Neural cell (in vitro differentiated cells): Measurements from ENCODE around the gene GPX3.

Source experiments
- EP300 ChIP-seq: fragments of 450-650 bp; conservative IDR thresholded peaks from 2 replicates; pipeline ENCODE4 v1.6.1; 2014; ENCODE audit warnings: antibody characterized with exemption, mild to moderate bottlenecking, moderate library complexity; ENCODE audit not compliant: poor library complexity, severe bottlenecking
- POLR2AphosphoS5 ChIP-seq: IDR thresholded peaks from 2 replicates; pipeline ENCODE4 v1.6.1; 2012
- TF ChIP-seq, protein P1 (sequence below): fragments of 450-650 bp; IDR thresholded peaks from 2 replicates; pipeline ENCODE4 v1.5.1; 2014; ENCODE audit warnings: antibody characterized with exemption, mild to moderate bottlenecking, moderate library complexity; ENCODE audit not compliant: poor library complexity, severe bottlenecking

DNA sequence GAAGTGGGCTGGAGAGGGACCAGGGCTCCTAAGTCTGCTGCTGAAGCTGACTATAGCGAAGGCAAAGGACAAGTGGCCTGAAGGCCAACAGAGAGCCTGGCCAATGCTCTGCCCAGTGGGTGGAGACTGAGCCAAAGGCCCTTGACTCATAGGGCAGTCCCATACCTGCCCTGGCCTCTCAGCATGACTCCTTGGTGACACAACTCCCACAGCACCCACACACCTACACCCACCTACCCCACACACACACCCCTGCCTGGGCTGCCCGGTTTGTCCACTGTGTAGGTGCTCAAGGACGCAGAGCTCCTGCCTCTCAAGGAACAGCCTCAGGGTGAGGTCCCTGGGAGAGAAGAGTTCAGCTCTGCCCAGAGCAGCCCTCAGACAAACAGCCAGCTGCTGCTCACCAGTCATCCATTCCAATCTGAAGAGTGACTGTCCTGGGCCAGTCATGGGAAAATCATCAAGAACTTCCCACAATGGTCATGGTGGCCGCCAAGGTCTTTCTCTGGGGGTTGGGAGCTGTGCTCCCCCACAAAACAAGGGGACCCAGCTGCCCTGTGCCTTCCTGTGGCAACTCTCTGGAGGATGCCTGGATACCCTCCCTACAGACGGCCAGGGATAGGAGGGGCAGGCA, 55.4 kb downstream of the GPX3 start:
- TF ChIP-seq EP300 (no peak), POLR2AphosphoS5 (no peak)
- TF ChIP-seq, protein P1, sequence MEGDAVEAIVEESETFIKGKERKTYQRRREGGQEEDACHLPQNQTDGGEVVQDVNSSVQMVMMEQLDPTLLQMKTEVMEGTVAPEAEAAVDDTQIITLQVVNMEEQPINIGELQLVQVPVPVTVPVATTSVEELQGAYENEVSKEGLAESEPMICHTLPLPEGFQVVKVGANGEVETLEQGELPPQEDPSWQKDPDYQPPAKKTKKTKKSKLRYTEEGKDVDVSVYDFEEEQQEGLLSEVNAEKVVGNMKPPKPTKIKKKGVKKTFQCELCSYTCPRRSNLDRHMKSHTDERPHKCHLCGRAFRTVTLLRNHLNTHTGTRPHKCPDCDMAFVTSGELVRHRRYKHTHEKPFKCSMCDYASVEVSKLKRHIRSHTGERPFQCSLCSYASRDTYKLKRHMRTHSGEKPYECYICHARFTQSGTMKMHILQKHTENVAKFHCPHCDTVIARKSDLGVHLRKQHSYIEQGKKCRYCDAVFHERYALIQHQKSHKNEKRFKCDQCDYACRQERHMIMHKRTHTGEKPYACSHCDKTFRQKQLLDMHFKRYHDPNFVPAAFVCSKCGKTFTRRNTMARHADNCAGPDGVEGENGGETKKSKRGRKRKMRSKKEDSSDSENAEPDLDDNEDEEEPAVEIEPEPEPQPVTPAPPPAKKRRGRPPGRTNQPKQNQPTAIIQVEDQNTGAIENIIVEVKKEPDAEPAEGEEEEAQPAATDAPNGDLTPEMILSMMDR: no peak
